Suppressor macrophage treated with lipopolysaccharide for 4 hours (primary cell): ENCODE measurements around the gene S100PBP.

ENCODE experiments used
- DNase-seq: peaks from one replicate; pipeline ENCODE4 v3.0.0-alpha.2; 2020

S100PBP gene

DNA sequence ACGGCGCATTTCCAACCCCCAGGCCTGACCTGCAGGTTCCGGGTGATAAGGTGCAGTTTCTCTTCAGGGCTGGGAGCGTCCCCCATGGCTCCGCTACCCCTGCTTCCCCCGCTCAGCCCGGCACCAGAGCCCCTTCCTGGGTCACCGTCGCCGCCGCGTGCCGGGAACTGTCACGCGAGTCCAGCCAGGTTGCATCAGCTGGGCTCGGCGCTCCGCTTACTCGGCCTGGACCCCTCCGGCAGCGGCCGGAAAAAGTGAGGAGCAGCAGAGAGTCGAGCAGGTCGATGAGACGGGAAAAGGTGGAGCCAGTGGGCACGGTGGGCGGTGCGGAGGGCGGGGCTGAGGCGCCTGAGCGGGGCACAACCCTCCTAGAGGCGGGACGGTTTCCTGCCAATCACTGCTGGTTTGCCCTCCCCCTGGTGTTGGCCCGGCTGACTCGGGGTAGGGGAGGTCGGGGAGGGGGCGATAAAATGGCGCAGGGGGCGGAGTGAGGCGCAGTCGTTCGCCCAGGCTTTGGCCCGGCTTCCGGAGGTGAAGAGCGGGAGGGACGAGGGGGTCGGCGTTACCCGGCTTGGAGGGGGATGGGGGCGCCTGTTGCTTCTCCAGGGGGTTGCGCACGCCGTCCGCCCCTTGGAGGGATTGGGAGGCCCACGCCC, at the start of gene S100PBP, which contains the start of gene YARS1:
S100PBP (plus strand) TSS at position 495 of the 656 bp plus-strand sequence. CDS start 8,447 bp downstream, outside the sequence.
YARS1 (minus strand) TSS at position 200 of the 656 bp plus-strand sequence; CDS start at position 86, 114 bp downstream.
- peak; percentile 99 for DNase-seq

- no peak for DNase-seq
These were observed 49.2 kb upstream of the S100PBP start for GRCh38 chr1:32768110-32768850.

DNA sequence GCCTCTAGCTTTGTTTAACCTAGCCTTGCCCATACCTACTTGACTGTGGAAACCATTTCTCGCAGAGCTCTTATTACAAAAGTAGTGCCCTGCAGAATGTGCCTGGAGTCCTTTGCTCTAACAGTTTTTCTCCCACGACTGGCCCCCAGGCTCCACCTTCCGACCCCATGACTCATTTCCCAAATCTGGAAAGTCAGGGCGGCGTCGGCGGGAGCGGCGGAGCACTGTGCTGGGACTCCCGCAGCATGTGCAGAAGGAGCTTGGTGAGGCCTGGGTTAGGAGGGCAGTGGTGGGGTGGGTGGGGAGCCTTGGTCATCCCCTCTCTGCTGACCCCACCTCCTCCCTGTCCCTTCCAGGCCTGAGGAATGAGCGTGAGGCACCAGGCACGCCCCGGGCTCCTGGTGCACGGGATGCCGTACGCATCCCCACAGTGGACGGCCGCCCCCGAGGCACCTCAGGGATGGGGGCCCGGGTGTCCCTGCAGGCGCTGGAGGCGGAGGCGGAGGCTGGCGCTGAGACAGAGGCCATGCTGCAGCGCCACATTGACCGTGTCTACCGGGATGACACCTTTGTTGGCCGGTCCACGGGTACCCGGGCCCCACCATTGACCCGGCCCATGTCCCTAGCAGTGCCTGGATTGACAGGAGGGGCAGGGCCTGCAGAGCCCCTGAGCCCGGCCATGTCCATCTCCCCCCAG, 47.8 kb upstream of the S100PBP start:
- DNase-seq = no peak

DNA sequence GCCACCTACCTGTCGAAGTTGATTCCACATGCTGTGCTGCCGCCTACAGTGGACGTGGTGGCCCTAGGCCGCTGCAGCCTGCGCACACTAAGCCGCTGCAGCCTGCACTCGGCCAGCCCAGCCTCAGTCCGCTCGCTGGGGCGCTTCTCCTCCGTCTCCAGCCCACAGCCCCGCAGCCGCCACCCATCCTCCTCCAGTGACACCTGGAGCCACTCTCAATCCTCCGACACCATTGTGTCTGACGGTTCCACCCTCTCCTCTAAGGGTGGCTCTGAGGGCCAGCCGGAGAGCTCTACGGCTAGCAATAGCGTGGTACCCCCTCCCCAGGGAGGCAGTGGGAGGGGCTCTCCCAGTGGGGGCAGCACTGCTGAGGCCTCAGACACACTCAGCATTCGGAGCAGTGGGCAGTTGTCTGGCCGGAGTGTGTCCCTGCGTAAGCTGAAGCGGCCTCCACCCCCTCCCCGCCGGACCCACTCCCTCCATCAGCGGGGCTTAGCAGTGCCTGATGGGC, 47.2 kb upstream of the S100PBP start:
- DNase-seq = no peak

DNA sequence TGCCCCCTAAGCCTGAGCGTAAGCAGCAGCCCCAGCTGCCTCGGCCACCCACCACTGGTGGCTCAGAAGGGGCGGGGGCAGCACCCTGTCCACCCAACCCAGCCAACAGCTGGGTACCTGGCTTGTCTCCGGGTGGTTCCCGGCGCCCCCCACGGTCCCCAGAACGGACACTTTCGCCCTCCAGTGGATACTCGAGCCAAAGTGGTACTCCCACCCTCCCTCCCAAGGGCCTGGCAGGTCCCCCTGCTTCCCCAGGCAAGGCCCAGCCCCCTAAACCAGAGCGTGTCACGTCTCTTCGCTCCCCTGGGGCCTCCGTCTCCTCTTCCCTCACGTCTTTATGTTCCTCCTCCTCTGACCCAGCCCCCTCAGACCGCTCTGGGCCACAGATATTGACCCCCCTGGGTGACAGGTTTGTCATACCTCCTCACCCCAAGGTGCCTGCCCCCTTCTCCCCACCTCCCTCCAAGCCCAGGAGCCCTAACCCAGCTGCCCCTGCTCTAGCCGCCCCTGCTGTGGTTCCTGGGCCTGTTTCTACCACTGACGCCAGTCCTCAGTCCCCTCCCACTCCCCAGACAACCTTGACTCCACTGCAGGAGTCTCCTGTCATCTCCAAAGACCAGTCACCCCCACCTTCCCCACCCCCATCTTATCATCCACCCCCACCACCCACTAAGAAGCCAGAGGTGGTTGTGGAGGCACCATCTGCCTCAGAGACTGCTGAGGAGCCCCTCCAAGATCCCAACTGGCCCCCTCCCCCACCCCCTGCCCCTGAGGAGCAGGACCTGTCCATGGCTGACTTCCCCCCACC, 46.5 kb upstream of the S100PBP start:
- DNase-seq = no peak

DNA sequence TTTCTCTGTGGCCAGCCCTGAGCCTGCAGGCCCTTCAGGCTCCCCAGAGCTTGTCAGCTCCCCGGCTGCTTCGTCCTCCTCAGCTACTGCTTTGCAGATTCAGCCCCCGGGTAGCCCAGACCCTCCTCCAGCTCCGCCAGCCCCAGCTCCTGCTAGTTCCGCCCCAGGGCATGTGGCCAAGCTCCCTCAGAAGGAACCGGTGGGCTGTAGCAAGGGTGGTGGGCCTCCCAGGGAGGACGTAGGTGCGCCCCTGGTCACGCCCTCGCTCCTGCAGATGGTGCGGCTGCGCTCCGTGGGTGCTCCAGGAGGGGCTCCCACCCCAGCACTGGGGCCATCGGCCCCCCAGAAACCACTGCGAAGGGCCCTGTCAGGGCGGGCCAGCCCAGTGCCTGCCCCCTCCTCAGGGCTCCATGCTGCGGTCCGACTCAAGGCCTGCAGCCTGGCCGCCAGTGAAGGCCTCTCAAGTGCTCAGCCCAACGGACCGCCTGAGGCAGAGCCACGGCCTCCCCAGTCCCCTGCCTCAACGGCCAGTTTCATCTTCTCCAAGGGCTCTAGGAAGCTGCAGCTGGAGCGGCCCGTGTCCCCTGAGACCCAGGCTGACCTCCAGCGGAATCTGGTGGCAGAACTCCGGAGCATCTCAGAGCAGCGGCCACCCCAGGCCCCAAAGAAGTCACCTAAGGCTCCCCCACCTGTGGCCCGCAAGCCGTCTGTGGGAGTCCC, 45.7 kb upstream of the S100PBP start:
- no peak for DNase-seq

DNA sequence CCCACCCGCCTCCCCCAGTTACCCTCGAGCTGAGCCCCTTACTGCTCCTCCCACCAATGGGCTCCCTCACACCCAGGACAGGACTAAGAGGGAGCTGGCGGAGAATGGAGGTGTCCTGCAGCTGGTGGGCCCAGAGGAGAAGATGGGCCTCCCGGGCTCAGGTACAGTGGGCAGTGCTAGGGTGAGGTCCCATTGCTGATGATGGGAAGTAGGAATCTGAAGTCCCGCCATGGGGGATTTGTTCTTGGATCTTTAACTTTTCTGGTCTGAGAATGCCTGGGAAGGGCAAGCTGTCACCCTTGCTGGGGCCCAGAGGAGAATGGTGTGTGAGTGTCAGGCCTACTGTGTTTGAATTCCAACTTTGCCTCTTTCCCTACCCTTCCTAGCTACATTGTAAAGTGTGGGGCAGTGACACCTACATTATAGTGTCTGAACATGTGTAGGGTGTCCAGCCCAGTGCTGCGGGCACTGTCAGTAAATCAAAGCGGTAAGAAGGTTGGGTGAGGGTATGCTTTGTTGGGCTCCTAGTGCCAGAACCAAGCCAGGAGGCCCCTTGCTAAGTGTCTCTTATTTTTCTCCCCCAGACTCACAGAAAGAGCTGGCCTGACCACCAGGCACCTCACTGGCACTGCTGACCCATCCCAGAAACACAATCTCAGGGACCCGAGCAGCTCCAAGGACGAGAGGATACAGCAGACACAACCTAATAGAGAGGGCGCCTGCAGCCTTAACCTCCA, 45.0 kb upstream of the S100PBP start:
- DNase-seq = no peak

GRCh38 chr1:32773018-32773763, 44.3 kb upstream of the S100PBP start:
- DNase-seq = peak; percentile 63

DNA sequence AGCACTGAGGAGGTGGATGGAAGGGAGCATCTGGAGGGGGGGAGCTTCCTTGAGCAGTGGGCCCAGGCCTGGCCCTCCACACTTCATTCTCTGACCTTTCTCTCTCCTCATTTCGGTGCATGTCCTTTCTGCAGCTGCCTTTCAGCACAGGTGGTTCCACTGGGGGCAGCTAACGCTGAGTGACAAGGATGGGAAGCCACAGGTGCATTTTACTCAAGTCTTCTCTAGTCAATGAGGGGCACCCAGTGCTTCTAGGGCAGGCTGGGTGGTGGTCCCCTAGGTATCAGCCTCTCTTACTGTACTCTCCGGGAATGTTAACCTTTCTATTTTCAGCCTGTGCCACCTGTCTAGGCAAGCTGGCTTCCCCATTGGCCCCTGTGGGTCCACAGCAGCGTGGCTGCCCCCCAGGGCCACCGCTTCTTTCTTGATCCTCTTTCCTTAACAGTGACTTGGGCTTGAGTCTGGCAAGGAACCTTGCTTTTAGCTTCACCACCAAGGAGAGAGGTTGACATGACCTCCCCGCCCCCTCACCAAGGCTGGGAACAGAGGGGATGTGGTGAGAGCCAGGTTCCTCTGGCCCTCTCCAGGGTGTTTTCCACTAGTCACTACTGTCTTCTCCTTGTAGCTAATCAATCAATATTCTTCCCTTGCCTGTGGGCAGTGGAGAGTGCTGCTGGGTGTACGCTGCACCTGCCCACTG, 43.5 kb upstream of the S100PBP start:
- no peak for DNase-seq

DNA sequence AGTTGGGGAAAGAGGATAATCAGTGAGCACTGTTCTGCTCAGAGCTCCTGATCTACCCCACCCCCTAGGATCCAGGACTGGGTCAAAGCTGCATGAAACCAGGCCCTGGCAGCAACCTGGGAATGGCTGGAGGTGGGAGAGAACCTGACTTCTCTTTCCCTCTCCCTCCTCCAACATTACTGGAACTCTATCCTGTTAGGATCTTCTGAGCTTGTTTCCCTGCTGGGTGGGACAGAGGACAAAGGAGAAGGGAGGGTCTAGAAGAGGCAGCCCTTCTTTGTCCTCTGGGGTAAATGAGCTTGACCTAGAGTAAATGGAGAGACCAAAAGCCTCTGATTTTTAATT, 43.0 kb upstream of the S100PBP start:
- DNase-seq = no peak

DNA sequence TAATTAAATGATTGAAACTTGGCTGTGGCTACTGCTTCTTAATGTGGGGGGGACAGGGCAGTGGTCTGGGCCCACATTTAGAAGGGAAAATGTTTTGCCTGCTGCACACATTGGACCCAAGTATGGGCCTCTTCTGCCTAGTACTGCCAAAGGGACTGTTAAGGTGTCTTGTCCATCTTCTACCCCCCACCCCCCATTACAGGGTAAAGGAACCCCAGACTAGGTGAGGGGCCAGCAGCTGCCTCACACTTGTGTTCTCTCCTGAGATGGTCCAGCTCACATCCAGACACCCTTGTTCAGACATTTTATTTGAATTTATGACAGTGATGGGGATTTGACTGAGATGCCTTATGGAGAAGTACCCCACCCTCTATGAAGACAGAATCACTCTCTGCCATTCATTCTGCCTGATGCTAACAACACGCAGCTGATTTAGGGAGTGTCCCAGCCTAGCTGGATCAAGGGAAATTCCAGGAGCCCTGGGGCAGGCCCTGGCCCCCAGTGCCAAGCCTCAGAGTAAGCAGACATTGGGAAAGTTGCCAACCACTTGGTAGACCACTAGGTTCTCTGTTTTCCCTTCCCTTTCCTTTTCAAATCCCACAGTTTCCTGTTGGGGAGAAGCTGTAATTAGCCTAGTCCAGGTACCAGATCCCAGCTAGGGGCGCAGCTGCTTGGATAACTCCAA, 42.4 kb upstream of the S100PBP start:
- peak; percentile 76 for DNase-seq

- DNase-seq = no peak
These were observed 41.7 kb upstream of the S100PBP start for GRCh38 chr1:32775640-32776337.

GRCh38 chr1:32779242-32779641, 38.2 kb upstream of the S100PBP start:
- DNase-seq = no peak

GRCh38 chr1:32780005-32780404, 37.4 kb upstream of the S100PBP start:
- no peak for DNase-seq

- no peak for DNase-seq
These were observed 36.7 kb upstream of the S100PBP start for GRCh38 chr1:32780628-32781234.

- DNase-seq = no peak
These were observed 35.4 kb upstream of the S100PBP start for GRCh38 chr1:32782086-32782485.

GRCh38 chr1:32783851-32784250, 33.6 kb upstream of the S100PBP start:
- DNase-seq = no peak

- no peak for DNase-seq
These were observed 32.6 kb upstream of the S100PBP start for GRCh38 chr1:32784817-32785216.
